ENCODE results near the gene PGA3.
"Not testable (repeated sequence)": the region's sequence is repeated elsewhere in the genome, so short reads cannot be mapped to it uniquely, and the experiment has no call there.

Gene PGA3

DNA sequence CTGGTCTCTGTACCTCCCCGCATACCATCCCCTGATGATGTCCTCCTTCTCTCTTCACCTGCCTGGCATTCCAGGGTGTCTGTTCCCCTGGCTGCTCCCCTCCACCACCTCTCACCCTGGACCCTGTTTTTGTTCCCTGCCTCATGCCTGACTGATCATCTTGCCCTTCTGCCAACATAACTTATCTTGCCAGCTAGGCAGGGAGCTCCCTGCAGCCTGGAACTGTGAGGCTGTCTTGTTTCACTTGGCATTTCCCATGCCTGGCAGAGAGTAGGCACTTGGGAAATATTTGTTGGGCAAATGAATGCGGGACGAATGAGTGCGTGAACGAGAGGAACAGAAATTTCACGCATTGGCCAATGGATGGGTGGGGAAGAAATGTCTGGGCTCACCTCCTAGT lies 7.3 kb downstream of the PGA3 start:
- not testable (repeated sequence) for DNase-seq

- not testable (repeated sequence) for DNase-seq
Measured at GRCh38 chr11:61211327-61211952, 8.1 kb downstream of the PGA3 start.

- DNase-seq: not testable (repeated sequence)
Measured at GRCh38 chr11:61212202-61212601, 8.9 kb downstream of the PGA3 start.

- not testable (repeated sequence) for DNase-seq
Measured at GRCh38 chr11:61213711-61214324, 10.5 kb downstream of the PGA3 start.

GRCh38 chr11:61218306-61218705 lies 15.0 kb downstream of the PGA3 start:
- DNase-seq: not testable (repeated sequence)

GRCh38 chr11:61219016-61219415 lies 15.7 kb downstream of the PGA3 start:
- not testable (repeated sequence) for DNase-seq

- not testable (repeated sequence) for DNase-seq
Measured at GRCh38 chr11:61222047-61222446, 18.7 kb downstream of the PGA3 start, which contains the start of gene PGA4. TSS of gene PGA4 (plus strand) at chr11:61222347. CDS start at chr11:61222401, 54 bp downstream.

GRCh38 chr11:61222692-61223091 lies 19.4 kb downstream of the PGA3 start:
- DNase-seq: not testable (repeated sequence)

DNA sequence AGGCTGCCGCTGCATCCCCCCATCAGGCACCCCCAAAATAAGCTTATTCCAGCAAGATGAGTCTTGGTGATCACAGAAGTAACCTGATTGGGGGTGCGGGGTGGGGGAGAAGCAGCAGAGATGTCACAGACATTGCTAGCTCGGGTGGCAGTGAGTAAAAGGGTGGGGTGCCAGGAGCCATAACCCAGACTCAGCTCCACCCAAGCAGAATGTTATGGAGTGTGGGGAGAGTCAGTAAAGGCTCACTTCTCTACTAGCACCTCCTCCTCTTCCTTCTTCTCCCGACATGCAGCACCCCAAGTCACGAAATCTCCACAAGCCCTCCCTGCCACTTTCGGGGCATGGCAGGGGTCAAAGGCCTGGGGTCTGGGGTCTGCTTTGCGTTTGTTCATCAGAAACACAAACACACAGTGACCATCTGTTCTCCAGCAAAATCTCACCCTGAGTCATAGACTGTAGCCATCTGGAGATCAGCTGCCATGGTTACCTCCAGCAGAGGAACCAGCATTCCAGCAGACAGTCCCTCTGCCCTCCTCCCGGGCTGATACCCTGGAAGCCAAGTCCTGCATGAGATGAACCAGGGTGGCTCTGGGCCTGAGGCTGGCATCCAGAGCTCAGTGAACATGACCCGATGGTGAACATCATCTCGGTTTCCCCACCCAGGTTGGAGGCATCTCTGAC lies 23.3 kb downstream of the PGA3 start:
- not testable (repeated sequence) for DNase-seq

DNA sequence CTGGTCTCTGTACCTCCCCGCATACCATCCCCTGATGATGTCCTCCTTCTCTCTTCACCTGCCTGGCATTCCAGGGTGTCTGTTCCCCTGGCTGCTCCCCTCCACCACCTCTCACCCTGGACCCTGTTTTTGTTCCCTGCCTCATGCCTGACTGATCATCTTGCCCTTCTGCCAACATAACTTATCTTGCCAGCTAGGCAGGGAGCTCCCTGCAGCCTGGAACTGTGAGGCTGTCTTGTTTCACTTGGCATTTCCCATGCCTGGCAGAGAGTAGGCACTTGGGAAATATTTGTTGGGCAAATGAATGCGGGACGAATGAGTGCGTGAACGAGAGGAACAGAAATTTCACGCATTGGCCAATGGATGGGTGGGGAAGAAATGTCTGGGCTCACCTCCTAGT lies 26.1 kb downstream of the PGA3 start:
- DNase-seq: not testable (repeated sequence)

GRCh38 chr11:61231033-61231432 lies 27.7 kb downstream of the PGA3 start:
- DNase-seq: not testable (repeated sequence)

- not testable (repeated sequence) for DNase-seq
Measured at GRCh38 chr11:61231585-61231984, 28.3 kb downstream of the PGA3 start.

GRCh38 chr11:61232548-61233145 lies 29.3 kb downstream of the PGA3 start:
- DNase-seq: not testable (repeated sequence)

GRCh38 chr11:61237130-61237529 lies 33.8 kb downstream of the PGA3 start:
- DNase-seq: not testable (repeated sequence)

DNA sequence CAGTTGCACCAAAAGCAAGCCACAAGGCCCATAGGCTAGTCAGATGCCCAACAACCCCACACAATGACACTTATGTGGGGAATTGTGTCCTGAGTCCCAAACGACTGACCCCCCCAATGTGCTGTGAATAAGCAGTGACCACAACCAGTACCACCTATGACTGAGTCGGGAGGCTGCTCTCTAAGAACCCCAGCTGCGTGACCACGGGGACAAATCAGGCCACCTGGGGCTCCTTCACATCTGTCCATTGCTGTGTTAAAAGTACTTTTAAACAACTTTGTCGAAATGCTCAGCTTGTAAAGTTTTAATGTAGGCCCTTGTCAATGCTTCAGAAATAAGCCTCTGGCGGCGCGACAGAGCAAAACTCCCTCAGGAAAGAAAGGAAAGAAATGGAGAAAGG lies 37.0 kb downstream of the PGA3 start:
- not testable (repeated sequence) for DNase-seq

- DNase-seq: not testable (repeated sequence)
Measured at GRCh38 chr11:61240875-61241274, 37.6 kb downstream of the PGA3 start, which contains the start of gene PGA5. TSS of gene PGA5 (plus strand) at chr11:61241175. CDS start at chr11:61241227, 52 bp downstream.

DNA sequence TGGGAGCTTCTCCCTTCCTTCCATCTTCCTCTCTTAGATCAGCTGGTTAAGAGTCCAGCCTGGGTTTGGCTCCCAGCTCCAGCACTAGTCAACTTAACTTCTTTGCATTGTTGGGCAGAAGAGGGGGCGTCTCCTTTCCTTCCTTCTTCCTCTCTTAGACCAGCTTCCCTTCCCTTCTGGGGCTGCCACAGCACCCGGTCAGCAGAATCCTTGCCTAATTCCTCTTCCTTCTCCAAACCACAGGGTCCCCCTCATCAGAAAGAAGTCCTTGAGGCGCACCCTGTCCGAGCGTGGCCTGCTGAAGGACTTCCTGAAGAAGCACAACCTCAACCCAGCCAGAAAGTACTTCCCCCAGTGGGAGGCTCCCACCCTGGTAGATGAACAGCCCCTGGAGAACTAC lies 38.2 kb downstream of the PGA3 start:
- DNase-seq: not testable (repeated sequence)

GRCh38 chr11:61245284-61245964 lies 42.1 kb downstream of the PGA3 start:
- not testable (repeated sequence) for DNase-seq

- not testable (repeated sequence) for DNase-seq
Measured at GRCh38 chr11:61248071-61248470, 44.8 kb downstream of the PGA3 start.

GRCh38 chr11:61249201-61249600 lies 45.9 kb downstream of the PGA3 start:
- not testable (repeated sequence) for DNase-seq

- not testable (repeated sequence) for DNase-seq
Measured at GRCh38 chr11:61250796-61251765, 47.8 kb downstream of the PGA3 start.
